NCI-H345 (cell line): ENCODE measurements around the gene STUB1.

Source experiments
- DNase-seq: peaks from one replicate; lab custom pipeline; 2025; lab: John Stamatoyannopoulos, UW

Gene STUB1

DNA sequence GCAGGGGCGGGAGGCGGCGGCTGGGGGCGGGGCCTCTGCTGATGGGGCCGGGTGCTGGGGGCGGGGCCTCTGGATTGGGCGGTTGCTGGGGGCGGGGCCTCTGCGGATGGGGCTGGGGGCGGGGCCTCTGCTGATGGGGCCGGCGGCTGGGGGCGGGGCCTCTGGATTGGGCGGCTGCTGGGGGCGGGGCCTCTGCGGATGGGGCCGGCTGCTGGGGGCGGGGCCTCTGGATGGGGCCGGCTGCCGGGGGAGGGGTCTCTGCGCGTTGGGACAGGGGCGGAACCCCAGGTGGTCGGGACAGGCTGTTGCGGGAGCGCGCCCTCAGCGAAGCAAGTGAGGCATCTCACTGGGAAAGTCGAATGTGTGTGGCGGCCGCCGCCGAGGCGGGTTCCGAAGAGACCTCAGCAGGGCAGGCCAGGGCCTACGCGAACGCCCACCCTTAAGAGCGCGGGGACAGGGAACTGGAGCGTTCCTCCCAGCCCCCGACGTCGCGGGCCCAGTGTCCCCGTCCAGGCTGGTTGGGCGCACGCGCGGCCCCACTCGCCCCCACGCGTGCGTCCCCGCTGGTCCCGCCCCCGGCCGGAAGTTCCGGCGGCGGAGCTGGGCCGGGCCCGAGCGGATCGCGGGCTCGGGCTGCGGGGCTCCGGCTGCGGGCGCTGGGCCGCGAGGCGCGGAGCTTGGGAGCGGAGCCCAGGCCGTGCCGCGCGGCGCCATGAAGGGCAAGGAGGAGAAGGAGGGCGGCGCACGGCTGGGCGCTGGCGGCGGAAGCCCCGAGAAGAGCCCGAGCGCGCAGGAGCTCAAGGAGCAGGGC is at the start of gene STUB1:
TSS of gene STUB1 (plus strand) at position 597 of the 811 bp plus-strand sequence. CDS start at position 713, 116 bp downstream.
- peak; percentile 91 for DNase-seq

DNA sequence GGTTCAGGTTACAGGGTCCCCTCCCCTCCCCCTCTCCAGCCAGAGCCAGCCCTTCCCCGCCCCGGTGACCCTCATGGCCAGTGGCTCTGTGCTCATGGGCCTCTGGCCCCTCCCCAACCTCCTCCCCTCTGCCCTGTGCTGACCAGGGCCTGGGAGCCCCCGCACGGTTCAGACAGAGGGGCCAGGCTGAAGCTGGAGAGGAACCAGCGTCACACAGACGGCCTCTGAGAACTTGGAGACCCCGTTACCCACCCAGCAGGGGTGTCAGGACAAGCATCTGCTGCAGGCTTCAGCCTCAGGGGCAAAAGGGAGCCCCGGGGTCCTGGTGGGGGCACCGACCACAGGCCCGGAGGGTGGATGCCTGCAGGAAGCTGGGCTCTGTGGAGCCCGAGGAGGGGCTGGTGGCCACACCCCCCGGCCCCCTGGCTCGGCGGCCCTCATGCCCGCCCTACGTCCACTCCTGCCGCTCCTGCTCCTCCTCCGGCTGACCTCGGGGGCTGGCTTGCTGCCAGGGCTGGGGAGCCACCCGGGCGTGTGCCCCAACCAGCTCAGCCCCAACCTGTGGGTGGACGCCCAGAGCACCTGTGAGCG is 49.3 kb upstream of the STUB1 start, which contains the start of gene WFIKKN1:
TSS of gene WFIKKN1 (plus strand) at position 171 of the 591 bp plus-strand sequence. CDS start at position 440, 269 bp downstream.
- no peak for DNase-seq

DNA sequence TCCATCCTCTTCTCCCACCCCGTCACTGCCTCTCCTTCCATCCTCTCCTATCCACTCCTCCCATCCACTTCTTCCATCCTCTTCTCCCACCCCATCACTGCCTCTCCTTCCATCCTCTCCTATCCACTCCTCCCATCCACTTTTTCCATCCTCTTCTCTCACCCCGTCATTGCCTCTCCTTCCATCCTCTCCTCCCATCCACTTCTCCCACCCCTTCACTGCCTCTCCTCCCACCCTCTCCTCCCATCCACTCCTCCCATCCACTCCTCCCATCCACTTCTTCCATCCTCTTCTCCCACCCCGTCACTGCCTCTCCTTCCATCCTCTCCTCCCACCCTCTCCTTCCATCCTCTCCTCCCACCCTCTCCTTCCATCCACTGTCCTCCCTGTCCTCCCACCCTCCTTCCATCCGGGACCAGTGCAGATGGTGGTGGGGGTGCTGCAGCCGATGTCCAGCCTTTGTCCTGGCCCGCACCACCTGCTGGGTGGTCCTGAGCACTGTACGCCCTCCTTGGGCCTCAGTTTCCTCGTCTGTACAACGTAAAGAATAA is 48.3 kb upstream of the STUB1 start:
- no peak for DNase-seq

DNA sequence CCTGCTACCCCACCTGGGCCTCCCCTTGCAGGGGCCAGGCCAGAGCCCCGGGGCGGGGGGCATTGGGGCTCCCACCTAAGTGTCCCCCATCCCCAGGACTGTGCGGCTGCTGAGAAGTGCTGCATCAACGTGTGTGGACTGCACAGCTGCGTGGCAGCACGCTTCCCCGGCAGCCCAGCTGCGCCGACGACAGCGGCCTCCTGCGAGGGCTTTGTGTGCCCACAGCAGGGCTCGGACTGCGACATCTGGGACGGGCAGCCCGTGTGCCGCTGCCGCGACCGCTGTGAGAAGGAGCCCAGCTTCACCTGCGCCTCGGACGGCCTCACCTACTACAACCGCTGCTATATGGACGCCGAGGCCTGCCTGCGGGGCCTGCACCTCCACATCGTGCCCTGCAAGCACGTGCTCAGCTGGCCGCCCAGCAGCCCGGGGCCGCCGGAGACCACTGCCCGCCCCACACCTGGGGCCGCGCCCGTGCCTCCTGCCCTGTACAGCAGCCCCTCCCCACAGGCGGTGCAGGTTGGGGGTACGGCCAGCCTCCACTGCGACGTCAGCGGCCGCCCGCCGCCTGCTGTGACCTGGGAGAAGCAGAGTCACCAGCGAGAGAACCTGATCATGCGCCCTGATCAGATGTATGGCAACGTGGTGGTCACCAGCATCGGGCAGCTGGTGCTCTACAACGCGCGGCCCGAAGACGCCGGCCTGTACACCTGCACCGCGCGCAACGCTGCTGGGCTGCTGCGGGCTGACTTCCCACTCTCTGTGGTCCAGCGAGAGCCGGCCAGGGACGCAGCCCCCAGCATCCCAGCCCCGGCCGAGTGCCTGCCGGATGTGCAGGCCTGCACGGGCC is 47.5 kb upstream of the STUB1 start:
- DNase-seq: no peak

DNA sequence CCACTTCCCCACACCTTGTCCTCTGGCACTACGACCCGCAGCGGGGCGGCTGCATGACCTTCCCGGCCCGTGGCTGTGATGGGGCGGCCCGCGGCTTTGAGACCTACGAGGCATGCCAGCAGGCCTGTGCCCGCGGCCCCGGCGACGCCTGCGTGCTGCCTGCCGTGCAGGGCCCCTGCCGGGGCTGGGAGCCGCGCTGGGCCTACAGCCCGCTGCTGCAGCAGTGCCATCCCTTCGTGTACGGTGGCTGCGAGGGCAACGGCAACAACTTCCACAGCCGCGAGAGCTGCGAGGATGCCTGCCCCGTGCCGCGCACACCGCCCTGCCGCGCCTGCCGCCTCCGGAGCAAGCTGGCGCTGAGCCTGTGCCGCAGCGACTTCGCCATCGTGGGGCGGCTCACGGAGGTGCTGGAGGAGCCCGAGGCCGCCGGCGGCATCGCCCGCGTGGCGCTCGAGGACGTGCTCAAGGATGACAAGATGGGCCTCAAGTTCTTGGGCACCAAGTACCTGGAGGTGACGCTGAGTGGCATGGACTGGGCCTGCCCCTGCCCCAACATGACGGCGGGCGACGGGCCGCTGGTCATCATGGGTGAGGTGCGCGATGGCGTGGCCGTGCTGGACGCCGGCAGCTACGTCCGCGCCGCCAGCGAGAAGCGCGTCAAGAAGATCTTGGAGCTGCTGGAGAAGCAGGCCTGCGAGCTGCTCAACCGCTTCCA is 46.7 kb upstream of the STUB1 start:
- no peak for DNase-seq

DNA sequence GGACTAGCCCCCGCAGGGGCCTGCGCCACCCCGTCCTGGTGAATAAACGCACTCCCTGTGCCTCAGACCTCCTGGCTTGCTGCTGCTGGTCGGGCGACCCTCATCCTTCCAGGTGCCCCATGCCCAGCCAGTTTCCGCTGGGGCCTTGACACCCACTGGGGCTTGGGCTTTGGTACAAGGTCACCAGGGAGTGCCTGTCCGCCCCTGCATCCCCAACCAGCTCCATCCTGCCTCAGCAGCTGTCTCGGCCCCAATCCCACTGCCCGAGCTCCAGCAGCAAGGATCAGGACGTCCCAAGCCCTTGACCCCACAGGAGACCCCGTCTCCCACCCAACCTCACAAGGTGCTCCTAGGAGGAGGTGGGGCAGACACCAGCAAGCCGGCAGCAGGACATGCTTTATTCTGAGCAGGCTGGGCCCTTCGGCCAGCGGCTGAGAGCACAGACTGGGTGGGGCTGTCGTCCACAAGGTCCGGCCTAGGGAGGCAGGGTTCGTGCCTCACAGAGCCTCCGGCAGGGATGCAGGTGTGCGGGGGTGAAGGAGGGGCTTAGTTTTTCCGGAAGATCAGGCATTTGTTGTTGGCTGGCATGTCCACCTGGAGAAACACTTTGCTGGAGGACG is 46.0 kb upstream of the STUB1 start:
- DNase-seq: no peak

DNA sequence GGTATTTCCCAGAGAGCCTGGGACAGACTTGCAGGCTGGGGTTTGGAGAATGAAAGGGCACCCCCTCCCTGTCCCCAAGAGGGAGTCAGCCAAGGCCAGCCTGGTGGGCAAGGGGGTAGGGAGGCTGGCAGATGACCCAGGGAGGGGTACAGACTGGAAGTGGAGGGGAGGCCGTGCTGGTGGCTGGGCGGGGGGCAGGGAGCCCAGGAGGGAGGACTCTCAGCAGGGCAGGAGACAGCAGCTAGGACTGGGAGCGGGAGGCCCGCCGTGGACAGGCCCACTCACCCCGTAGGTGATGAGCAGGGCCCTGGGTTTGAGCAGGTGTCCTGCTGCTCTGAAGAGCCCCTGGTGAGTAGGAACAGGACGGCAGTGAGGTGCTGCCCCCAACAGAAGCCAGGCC is 45.2 kb upstream of the STUB1 start:
- DNase-seq: no peak

DNA sequence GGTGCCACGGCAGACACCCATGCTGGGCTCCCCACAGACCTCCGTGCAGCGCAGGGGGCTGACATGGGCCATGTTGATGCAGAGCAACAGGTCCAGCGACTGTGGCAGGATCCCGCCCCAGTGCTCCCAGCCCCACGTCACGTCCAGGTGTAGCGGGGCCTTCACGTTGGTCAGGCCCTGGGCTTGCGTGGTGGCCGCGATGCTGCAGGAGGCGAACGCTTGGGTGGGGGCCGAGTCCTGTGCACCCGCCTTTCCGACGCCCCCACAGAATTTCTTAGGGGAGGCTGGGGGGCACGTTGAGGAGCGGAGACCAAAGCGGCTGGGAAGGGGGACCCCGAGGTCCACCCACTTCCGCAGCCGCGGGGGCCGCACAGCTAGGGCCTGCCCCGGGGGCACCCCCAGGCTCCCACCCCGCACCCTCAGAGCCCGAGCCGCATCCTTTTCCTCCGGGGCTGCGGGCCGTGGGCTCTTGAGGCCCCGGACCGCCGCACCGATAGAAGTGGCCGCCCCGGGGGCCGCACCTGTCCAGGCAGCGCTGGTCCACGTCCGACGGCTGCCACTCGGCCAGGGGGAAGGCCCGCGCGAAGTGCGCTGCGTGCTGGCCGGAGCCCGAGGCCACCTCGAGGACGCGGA is 44.5 kb upstream of the STUB1 start:
- no peak for DNase-seq

DNA sequence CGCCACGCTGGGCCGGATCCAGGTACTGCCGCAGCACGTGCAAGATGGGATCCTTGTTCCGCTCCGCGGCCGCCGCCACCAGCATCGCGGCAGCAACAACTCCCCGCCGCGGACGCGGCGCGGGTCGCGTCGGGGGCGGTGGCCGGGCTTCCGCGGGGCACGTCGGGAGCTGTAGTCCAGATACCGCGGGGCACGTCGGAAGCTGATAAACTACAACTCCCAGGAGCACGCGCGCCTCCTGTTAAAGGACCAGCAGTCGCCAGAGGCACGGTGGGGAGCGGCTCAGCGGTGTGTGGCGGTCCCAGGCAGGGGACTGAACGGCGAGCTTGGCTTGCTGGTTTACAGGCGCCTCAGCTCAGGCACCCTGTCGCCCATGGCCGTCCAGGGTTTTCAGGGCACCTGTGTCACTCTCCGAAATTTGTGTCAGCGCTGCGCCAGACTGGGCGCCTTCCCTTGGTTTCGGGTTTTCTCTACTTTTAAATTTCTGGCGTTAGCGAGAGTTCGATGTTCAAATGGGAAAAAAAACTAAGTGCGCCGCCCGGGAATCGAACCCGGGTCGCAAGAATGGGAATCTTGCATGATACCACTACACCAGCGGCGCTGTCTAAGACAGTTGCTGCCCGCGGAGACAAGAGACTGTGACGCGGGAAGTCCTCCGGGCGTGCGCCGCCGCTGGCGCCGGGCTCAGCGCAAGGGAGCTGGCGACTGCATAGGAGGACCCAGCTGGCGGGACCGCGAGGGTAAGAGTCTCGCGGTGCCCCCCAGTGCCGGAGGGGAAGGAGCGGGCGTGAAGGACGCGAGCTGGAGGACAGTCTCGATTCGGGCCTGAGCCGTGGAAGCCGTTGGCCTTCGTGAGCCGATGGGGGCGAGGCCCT is 43.8 kb upstream of the STUB1 start, which contains the start of gene METTL26:
TSS of gene METTL26 (minus strand) at position 100 of the 875 bp plus-strand sequence. CDS start at position 85, 15 bp downstream.
- DNase-seq: peak; percentile 96

DNA sequence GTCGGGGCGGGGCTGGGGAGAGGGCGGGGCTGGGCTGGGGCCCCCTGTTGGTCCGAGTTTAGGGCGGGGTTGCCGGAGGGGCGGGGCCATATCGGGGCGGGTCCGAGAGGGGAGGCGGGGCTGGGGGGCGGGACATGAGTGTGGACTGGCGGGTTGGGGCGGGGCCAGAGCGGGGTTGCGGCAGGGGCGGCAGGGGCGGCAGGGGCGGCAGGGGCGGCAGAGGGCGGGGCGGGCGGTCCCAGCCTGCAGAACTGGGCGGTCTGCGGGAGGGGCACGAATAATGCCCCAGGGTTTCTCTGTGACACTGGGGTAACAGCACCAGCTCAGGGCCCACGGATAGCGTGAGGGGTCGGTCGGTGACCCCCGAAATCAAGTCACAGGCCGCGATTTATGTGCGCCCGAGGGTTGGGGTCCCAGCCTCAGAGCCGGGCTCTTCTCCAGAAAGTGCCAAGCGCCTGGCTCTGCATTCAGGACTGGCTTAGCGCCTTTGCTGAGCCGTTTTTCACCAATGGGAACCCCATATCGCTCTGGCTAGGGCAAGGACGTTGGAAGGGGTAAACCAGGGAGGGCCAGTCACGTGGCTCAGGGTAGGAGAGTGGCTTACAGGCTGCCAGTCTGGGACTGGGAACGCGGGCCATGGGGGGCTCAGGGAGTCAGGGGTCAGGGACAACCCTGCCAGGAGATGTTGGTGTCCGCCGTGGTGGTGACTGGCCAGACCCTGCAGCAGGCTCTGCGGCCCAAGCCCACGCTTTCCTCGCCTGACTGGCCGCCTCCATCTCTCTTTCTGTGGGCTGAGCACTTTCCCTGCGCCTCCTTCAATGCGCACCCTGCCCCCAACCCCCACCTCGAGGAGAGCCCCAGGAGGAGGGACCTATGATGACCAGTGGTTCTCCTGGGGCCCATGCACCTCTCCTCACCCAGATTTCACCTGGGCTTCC is 42.9 kb upstream of the STUB1 start:
- DNase-seq: peak; percentile 90

DNA sequence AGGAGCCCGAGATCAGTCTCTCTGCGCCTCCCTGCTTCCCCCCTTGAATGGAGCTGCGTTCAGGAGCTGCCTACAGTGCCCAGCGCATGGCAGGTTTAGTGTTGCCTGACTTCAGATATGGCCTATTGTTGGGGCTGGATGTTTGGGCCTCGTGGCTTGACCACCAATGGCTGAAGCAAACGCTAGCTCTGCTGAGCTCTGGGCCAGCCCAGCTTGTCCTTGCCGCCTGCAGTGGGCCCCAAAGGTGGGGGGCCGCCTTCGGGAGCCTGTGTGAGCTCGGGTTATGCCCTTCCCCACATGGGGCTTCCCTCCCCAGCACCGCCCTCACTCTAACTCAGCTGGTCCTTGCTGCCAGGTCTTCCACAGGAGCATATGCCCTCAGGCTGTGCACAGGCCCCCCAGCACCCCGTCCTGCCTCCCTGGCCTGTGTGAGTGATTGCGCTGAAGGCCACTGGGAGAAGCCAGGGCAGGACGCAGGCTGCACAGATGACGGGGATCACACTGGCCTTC is 42.1 kb upstream of the STUB1 start:
- no peak for DNase-seq

DNA sequence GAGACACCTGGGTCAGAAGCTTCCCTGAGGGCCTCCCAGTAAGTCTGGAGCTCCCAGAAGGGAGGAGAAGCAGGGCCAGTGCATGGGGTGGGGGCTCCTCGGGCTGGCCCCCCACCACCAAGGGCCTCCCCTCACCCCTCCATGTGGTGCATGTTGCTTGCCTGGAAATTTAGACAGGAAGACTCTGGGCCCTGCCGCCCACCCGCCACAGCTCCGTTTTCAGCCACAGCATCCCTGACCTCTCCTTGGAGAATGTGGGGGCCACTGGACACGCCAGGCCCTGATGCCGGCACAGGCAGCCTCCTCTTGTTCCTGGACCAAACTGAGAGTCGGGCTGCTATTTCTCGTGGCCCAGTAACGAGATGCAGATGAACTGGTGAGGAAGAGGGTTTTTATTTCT is 41.4 kb upstream of the STUB1 start:
- no peak for DNase-seq

DNA sequence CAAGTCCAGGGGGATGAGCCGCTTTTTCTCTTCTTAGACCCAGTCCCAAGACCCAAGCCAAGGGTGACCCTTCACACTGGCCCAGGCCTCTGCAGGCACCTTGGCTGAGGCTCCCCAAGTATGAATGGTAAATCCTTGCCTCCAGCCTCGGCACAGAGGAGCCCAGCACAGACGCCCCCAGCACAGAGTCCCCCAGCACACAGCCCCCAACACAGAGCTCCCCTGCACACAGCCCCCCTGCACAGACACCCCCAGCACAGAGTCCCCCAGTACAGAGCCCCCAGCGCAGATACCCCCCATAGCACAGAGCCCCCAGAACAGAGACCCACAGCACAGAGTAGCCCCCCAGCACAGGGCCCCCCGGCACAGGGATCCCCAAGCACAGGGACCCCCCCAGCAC is 39.6 kb upstream of the STUB1 start:
- no peak for DNase-seq

DNA sequence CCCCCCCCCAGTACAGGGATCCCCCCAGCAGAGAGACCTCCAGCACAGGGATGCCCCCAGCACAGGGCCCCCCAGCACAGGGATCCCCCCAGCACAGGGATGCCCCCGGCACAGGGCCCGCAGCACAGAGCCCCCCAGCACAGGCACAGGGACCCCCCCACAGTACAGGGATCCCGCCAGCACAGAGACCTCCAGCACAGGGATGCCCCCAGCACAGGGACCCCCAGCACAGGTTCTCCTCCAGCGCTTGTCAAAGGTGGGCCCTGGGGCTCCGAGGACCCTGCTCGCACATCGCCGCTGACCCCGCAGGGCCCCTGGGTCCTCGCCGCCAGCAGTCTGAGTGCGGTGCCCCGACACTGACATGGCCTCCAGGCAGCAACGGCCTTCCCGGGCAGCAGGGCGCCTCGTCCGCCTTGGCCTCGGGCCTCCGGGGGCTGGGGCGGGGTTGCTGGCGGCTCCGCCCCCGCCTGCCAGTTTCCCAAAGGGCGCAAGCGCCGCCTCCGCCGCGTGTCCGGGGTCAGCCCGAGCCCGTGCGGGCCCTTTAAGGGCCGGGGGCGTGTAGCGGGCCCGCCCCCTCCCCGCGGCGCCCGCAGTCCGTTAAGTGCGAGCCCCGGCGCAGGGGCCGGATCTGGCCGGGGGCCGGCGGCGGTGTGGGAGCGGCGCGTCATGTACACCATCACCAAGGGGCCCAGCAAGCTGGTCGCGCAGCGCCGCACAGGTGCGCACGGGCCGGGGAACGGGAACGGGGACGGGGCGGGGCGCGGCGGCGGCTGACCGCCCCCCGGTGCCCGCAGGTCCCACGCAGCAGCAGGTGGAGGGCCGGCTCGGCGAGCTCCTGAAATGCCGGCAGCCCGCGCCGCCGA is 38.7 kb upstream of the STUB1 start, which contains the start of gene MCRIP2:
TSS of gene MCRIP2 (plus strand) at position 503 of the 863 bp plus-strand sequence. CDS start at position 667, 164 bp downstream.
- DNase-seq: peak; percentile 75

DNA sequence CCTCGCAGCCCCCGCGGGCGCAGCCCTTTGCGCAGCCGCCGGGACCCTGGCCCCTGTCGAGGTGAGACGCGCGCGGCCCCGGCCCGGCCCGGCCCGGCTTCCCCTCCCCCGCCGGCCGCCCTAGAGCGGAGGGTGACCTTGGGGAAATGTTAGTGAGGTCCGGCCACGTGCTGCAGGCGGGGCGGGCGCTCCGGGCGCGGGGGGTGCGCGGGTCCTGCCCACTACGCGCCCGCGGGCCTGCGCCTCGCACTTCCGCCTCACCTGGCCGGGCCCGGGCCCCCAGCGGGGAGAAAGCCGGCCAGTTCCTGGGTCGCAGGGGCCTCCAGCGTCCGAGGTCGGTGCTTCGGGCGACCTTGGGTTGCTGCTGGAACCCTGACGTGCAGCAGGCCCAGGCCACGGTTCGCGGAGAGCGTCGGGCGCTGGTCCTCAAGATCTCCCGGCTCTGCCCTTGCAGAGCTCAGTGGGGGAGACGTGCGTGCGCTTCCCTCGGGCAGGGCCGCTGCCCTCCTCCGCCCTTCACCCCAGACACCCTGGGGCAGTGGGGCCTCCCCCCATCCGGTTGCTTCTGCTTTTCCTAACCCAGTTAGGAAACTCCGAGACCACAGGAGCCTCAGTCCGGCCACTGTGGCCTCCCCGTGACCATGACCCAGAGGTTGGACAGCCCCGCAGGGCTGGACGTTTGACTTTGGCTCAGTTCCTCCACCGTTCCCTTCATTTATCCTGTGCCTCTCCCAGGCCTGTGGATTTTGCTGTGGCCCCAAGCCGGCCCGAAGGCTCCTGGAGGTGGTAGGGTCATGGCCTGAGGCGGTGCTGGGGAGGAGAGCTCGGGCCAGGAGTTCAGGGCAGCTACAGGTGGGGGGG is 37.8 kb upstream of the STUB1 start:
- peak; percentile 29 for DNase-seq

DNA sequence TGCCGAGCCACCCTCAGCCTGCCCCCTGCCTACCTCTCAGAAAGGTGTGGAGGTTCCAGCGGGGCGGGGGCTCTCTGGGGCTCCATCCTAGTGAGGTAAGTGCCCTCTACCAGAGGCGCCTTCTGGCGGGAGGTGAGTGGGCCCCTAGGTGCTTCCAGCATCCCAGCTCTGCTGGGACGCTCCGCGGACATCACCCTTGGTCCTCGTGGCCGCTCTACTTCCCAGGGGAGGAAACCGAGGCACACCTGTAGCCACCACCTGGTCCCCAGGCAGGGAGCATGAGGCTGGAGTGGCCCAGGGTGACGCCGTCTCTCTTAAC is 37.2 kb upstream of the STUB1 start:
- no peak for DNase-seq
